ENCODE data around the gene MAPKBP1.

Gene MAPKBP1

DNA sequence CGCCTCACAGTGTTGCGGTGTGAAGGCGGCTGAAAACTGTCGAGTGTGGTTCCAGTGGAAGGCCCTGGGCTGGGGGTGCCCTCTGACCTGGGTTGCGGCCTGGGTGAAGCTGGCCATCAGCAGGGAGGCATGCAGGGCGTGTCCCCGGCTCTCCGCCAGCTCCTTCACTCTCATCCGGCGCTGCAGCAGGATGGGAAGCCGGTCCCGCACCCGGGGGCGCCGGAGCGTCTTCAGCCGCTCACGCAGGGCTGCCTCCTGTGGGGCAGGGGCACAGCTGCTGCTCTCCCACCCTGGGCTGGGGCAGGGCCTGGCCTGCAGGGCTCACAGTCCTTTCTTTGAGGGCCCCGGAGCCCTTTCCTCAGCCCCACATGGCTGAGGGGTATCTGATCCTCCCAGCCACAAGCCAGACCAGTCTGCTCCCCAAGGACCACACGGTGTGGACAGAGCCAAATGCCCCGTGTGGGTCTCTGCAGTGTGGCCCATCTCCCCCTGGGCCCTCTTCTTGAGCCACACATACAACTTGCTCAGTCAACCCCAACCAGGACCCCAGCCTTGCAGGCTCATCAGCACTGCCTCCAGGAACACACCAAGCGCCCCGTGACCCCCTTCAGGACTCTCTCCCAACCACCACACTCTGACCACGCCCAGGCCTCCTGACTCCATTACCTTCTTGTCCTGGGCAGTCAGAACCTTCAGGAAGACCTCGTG, 92.7 kb downstream of the MAPKBP1 start:
- DNase-seq (ENCODE audit: low read depth in 3 of 3), result no peak

DNA sequence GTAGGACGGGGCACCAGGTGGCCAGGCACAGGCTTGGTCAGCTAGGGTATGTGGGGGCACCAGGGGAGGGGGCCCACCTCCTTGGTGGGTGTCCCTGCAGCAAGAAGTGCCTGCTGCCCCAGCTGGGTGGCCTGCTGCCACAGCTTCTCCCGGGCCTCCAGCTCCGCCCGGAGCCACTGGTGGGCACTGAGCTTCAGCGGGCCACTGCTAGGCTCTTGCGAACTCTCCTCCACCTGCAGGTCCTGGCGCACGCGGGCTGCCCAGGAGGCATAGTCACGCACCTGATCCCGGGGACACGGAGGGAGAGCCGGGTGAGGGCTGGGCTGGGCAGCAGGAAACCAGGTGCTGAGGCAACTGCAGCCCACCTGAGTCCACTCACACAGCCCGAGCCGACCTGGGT, 94.0 kb downstream of the MAPKBP1 start:
- DNase-seq (ENCODE audit: low read depth in 3 of 3), result no peak

DNA sequence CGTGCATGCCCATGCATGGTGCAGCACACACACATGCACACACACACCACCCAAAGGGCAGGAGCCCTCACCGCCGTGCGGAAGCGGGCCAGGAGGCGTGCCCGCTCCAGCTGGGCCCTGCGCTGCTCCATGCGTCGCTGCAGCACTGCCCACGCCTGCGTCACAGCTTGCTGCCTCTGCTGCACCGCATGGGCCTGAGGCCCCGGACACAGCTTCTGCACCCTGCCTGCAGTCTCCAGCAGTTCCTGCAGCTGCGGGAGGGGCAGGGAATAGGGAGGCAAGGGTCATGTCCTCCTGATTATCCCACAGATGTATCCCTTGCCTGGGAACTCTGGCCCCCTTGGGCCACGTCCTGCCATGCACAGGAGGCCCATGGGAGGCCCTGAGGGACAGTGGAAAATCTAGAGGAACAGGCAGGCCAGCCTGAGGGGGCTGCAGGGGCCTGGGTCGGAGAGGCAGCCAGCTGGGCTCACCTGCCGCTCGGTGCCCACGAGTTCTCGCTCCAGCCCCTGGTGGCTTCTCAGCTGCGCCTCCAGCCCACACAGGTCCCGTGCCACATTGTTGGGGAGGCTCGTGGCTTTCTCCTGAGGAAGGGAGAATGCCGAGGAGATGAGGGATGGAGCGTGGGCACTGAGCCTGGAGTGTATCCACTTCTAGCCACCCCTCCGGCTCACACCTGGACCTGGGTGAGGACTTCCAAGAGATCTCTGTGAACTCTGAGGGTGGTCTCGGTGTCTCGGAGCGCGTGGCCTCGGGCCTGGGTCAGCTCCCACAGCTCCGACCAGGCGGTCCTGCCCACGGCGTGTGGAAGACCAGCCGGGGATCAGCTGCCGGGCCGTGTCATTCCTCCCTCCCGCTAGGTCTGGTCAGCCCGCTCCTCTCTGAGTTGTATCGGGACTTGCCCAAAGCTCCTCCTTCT, 95.7 kb downstream of the MAPKBP1 start:
- DNase-seq (ENCODE audit: low read depth in 3 of 3), result no peak

DNA sequence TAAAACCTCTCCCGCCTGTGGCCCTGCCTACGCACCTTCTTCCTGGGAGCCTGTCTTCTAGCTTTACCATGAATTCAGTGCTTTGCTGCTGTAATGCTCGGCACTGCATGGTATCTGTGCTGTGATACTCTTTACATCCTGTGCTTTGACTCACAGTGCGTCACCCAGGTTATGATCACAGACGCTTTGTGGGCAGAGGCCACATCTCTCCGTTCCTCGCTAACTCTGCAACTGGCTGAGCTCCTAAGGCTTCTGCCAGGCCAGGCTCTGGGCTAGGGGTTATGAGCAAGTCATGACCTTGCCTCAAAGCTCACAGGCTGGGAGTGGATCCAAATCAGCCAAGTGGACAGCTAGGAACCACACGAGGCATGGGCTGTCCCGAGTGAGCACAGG, 96.4 kb downstream of the MAPKBP1 start:
- peak; percentile 23 to 69 (median 63) for DNase-seq (ENCODE audit: low read depth in 3 of 3)

DNA sequence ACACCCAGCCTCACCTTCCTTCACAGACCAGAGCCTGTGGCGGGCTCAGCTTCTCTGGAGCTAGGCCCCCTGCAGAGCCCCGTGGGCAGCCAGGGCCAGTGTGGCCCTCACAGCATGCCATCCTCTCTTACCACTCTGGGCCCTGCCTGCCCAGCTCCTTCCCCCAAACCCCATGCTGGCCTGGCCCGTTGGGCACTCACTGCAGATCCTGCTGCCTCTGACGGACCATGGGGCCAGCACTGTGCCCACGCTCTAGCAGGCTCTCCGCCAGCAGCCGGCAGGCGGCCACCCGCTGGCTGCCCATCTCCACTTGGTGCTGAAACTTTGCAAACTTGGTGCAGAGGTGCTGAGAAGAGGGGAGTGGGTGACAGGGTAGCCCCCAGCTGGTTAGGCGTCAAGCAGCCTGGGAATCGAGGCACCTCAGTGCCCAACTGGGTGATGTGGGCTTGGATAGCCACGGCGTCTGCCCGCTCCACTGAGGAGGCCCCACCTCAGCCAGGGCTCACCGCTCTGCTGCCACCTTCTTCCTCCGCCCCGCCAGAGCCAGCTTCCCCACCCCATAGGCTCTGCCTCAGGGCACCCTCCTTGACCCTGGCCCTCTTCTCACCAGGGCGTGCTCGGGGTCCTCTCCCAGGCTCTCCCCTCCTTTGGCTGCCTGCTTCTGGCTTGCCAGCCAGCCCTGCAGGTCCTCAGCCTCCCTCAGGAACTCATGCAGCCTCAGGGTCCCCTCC, 97.1 kb downstream of the MAPKBP1 start:
- no peak for DNase-seq (ENCODE audit: low read depth in 3 of 3)

DNA sequence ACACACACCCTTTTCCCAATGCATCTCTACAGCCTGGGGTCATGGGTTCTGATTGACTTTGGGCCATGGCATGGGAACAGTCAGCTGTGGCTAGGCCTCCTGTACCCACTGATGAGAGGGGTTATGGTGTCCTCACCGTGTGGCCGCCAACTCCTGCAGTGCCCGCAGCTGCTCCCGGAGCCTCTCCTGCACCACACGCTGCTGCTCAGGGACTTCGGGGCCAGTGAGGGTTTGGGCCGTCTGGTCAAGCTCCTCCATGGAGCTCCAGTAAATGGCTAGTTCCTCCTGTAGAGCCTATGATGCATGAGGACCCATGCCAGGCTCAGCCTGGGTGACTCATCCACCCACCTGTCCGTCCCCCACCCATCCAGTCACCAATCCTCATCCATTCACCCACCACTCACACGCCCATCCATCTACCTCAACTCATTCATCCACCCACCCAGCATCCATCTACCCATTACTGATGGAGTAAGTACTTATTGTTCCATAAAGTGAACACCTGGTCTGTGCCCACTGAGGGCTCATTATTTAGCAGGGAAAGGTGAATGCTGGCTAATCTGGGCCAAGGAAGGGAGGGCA, 98.0 kb downstream of the MAPKBP1 start:
- DNase-seq (ENCODE audit: low read depth in 3 of 3), result no peak

DNA sequence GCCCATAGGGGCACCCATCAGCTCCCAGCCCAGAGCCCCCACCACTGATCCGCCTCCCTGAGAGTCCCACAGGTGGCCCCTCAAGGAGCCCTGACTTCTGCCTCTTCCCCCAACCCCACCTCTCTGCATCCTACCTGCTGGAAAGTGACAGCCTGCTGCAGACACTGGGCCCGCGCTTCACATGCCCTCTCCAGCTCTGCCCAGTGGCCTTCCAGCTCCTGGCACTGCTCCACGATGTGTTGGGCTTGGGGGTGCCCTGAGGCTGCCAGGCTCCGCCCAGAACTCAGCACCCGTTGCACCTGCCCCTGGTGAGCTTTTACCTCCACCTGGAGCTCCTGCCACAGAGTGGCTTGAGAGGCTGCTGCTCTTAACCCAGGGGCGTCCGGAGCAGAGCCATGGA, 99.4 kb downstream of the MAPKBP1 start:
- no peak for DNase-seq (ENCODE audit: low read depth in 3 of 3)

DNA sequence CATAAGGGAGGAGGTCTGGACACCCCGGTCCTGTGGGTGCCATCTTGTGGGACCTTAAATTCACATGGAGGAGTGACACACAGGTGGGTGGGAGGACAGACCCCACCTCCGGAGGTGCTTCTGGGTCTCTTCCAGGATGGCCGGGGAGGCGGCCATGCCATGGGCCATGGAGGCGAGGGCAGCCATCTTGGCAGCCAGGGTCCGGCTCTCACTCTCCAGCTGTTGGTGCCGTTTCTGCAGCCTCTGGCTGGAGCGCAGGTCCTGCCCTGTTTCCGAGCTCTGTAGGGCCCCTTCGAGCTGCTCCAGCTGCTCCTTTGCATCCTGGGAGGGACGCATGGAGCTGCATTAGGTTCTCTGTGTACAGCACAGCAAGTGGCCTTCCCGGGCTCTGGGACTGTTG, 100.5 kb downstream of the MAPKBP1 start:
- DNase-seq (ENCODE audit: low read depth in 3 of 3), result no peak

DNA sequence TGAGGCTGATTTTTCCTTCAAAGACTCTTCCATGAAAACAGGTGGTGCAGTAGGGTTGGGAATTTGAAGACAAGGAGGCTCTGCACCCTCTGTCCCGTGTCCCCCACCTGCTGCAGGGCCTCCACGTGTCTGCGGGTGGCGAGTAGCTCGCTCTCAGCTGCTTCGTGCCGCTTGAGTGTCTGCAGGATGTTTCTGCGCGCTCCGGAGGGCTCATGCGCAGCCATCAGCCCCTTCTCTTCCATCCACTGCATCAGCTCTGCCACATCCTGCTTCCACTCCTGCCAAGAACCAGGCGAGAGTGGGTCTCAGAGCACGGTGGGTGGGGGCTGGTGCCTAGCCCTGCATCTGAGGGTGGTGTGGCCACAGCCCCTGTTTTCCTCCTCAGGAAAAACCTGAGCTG, 101.7 kb downstream of the MAPKBP1 start:
- DNase-seq (ENCODE audit: low read depth in 3 of 3), result no peak

DNA sequence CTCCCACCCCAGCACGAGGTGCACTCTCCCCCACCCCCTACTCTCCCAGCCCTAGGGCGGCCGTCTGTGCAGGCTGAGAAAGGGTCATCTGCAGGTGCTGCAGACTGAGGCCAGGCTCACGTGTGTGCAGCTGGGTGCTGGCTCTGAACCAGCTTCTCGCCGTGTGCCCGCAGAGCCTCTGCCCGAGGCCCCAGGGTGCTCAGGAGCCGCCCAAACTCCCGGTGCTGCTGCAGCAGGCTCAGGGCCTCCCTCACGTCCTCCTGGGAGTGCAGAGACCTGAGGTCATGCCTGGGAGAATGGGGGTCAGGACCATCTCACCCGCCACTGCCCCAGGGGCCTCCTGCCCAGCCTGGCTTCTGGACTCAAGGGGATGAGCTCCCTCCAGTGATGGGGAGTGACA, 102.4 kb downstream of the MAPKBP1 start:
- DNase-seq (ENCODE audit: low read depth in 3 of 3), result no peak
